ENCODE data around the gene BLTP3B.

GRCh38 chr12:100173111-100173510, 30.4 kb upstream of the BLTP3B start:
- TF ChIP-seq NFRKB (IDR thresholded peaks at IDR 0.05) (no peak), SUZ12 (IDR thresholded peaks at IDR 0.05) (no peak)

Measured in HEK293T (cell line).